Ishikawa (cell line): ENCODE measurements around the gene CELSR2.

Experiments
- CEBPB ChIP-seq: IDR thresholded peaks from 2 replicates; pipeline ENCODE4 v1.6.1; 2012
- CREB1 ChIP-seq: IDR thresholded peaks from 2 replicates; pipeline ENCODE4 v1.6.1; 2012; ENCODE audit warnings: low read depth
- EGR1 ChIP-seq: IDR thresholded peaks from 2 replicates; pipeline ENCODE4 v1.6.1; 2012
- EP300 ChIP-seq: IDR thresholded peaks from 2 replicates; pipeline ENCODE4 v1.6.1; 2012; ENCODE audit warnings: borderline replicate concordance
- FOXM1 ChIP-seq: IDR thresholded peaks from 2 replicates; pipeline ENCODE4 v1.6.1; 2012; ENCODE audit warnings: low read depth, borderline replicate concordance
- RAD21 ChIP-seq: IDR thresholded peaks from 2 replicates; pipeline ENCODE4 v1.6.1; 2012; ENCODE audit warnings: low read depth
- TAF1 ChIP-seq: IDR thresholded peaks from 2 replicates; pipeline ENCODE4 v1.6.1; 2012; ENCODE audit warnings: low read depth, mild to moderate bottlenecking
- TCF12 ChIP-seq: IDR thresholded peaks from 2 replicates; pipeline ENCODE4 v1.6.1; 2012; ENCODE audit warnings: low read depth
- TEAD4 ChIP-seq: IDR thresholded peaks from 2 replicates; pipeline ENCODE4 v1.6.1; 2012
- YY1 ChIP-seq: IDR thresholded peaks from 2 replicates; pipeline ENCODE4 v1.6.1; 2012; ENCODE audit warnings: low read depth
- ZBTB7A ChIP-seq: IDR thresholded peaks from 2 replicates; pipeline ENCODE4 v1.6.1; 2012; ENCODE audit warnings: low read depth
- TF ChIP-seq, protein P1 (sequence below): IDR thresholded peaks from 2 replicates; pipeline ENCODE4 v1.6.1; 2012
- TF ChIP-seq, protein P2 (sequence below): IDR thresholded peaks from 2 replicates; pipeline ENCODE4 v1.6.1; 2012
- TF ChIP-seq, protein P3 (sequence below): IDR thresholded peaks from 2 replicates; pipeline ENCODE4 v1.6.1; 2012; ENCODE audit warnings: low read depth, mild to moderate bottlenecking

Gene CELSR2, protein sequence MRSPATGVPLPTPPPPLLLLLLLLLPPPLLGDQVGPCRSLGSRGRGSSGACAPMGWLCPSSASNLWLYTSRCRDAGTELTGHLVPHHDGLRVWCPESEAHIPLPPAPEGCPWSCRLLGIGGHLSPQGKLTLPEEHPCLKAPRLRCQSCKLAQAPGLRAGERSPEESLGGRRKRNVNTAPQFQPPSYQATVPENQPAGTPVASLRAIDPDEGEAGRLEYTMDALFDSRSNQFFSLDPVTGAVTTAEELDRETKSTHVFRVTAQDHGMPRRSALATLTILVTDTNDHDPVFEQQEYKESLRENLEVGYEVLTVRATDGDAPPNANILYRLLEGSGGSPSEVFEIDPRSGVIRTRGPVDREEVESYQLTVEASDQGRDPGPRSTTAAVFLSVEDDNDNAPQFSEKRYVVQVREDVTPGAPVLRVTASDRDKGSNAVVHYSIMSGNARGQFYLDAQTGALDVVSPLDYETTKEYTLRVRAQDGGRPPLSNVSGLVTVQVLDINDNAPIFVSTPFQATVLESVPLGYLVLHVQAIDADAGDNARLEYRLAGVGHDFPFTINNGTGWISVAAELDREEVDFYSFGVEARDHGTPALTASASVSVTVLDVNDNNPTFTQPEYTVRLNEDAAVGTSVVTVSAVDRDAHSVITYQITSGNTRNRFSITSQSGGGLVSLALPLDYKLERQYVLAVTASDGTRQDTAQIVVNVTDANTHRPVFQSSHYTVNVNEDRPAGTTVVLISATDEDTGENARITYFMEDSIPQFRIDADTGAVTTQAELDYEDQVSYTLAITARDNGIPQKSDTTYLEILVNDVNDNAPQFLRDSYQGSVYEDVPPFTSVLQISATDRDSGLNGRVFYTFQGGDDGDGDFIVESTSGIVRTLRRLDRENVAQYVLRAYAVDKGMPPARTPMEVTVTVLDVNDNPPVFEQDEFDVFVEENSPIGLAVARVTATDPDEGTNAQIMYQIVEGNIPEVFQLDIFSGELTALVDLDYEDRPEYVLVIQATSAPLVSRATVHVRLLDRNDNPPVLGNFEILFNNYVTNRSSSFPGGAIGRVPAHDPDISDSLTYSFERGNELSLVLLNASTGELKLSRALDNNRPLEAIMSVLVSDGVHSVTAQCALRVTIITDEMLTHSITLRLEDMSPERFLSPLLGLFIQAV (N-terminal part only)

DNA sequence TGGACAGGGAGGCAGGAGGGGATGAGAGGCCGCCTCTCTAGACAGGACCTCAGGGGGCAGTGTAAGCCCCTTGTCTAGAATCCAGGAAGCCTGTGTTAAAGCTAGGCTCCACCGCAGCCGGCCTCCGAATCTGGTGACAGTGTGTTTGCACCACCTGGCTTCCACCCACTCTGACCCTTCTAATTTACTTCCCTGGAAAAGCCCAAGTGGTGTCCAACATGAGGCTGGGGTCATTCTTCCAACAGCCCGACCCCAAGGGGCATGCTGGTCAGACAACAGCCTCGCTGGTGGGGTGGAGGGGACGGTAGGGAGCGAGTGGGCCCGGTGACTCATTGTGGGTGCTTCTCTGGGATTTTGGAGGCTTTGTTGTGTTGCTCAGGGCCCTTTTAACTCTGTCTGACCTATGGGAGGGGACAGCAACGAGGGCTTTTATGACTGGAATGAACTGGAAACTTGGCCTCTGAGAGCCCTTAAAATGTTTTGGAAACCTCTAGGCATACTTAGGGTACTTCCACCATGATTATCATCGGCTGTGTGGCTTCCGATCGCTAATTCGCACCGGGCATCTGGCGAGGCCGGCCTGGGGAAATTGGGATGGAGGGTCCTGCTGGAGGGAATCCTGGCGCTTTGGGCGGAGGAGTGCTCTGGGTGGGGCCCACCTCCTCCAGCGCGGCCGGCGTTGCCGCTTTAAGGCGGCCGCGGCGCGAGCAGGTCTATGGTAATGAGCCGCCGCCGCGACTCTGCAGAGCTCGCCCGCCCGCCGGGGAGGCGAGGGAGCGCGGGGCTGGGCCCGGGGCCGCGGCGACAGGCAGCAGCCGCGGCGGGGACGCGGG is at the start of gene CELSR2:
Gene CELSR2, plus strand, starts transcription at position 743 of the 833 bp plus-strand sequence. CDS start 541 bp downstream, outside the sequence.
- TF ChIP-seq ZBTB7A: peak; percentile 17; the same call in 1 of the 2 replicates
- TF ChIP-seq, protein P1, sequence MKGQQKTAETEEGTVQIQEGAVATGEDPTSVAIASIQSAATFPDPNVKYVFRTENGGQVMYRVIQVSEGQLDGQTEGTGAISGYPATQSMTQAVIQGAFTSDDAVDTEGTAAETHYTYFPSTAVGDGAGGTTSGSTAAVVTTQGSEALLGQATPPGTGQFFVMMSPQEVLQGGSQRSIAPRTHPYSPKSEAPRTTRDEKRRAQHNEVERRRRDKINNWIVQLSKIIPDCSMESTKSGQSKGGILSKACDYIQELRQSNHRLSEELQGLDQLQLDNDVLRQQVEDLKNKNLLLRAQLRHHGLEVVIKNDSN: no peak
- TF ChIP-seq TAF1: 0 out of 2 replicates have a peak, but pooled peaks have one; percentile 27
- TF ChIP-seq CEBPB: no peak
- TF ChIP-seq EP300: no peak
- no peak for TF ChIP-seq TEAD4
- TF ChIP-seq, protein P2, sequence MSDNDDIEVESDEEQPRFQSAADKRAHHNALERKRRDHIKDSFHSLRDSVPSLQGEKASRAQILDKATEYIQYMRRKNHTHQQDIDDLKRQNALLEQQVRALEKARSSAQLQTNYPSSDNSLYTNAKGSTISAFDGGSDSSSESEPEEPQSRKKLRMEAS: peak; percentile 72
- TF ChIP-seq, protein P3, sequence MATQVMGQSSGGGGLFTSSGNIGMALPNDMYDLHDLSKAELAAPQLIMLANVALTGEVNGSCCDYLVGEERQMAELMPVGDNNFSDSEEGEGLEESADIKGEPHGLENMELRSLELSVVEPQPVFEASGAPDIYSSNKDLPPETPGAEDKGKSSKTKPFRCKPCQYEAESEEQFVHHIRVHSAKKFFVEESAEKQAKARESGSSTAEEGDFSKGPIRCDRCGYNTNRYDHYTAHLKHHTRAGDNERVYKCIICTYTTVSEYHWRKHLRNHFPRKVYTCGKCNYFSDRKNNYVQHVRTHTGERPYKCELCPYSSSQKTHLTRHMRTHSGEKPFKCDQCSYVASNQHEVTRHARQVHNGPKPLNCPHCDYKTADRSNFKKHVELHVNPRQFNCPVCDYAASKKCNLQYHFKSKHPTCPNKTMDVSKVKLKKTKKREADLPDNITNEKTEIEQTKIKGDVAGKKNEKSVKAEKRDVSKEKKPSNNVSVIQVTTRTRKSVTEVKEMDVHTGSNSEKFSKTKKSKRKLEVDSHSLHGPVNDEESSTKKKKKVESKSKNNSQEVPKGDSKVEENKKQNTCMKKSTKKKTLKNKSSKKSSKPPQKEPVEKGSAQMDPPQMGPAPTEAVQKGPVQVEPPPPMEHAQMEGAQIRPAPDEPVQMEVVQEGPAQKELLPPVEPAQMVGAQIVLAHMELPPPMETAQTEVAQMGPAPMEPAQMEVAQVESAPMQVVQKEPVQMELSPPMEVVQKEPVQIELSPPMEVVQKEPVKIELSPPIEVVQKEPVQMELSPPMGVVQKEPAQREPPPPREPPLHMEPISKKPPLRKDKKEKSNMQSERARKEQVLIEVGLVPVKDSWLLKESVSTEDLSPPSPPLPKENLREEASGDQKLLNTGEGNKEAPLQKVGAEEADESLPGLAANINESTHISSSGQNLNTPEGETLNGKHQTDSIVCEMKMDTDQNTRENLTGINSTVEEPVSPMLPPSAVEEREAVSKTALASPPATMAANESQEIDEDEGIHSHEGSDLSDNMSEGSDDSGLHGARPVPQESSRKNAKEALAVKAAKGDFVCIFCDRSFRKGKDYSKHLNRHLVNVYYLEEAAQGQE: no peak
- no peak for TF ChIP-seq RAD21
- TF ChIP-seq CREB1: no peak
- no peak for TF ChIP-seq TCF12

- TF ChIP-seq, protein P1: no peak
- TF ChIP-seq ZBTB7A (no peak), YY1 (no peak), TCF12 (no peak), RAD21 (no peak), CEBPB (no peak), FOXM1 (no peak), EP300 (no peak), EGR1 (no peak), CREB1 (no peak)
- TF ChIP-seq, protein P3: no peak
Observed at GRCh38 chr1:109199710-109200109, 49.6 kb upstream of the CELSR2 start.

DNA sequence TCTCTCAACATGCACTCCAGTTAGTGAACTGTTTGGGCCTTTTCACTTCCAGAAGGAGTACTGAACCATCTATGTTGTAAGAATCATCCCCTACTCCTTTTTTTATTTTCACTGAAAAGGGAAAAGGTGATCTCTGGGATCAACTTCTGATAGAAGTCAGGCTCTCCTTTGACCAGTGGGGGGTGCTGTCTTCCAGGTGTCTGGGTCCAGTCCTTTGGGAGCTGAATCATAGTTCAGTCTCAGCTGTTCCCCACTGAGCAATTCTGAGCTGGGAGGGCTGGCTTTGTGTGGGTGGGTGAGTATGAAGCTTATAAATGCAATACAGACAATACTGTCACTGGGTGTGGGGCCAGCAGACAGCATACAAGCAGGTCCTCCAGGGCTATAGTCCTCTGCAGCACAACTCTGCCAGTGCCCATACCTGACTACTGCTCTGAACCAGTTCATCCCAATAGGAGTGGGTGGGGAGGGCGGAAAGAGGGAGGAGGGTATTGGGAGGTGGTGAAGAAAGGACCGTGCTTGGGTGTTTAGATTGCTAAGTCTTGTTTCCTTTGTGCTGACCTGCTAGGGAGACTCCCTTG is 48.1 kb upstream of the CELSR2 start:
- TF ChIP-seq RAD21 (peak; percentile 82), TEAD4 (no peak), CEBPB (no peak), EGR1 (peak; percentile 36; the same call in 1 of the 2 replicates)

DNA sequence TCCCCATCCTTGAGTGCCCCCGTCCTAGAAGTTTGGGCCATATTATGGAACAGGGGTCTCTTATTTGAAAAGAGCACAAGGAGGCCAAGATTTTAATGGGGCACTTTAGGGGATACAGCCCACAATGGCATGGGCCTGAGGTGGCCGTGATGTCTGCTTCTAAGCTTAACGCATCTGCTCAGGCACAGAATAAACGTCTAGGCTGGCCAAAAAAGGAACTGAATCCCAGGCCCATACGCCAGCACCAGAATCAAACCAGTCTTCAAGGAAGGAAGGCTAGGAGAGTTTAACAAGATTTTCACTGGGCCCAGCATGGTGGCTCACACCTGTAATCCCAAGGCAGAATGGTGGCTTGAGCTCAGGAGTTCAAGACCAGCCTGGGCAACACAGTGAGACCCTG is 44.9 kb upstream of the CELSR2 start:
- TF ChIP-seq EP300: no peak
- no peak for TF ChIP-seq TCF12
- TF ChIP-seq ZBTB7A: no peak
- no peak for TF ChIP-seq EGR1
- TF ChIP-seq TEAD4: no peak
- TF ChIP-seq, protein P2: no peak
- TF ChIP-seq, protein P1: no peak
